ENCODE measurements around the gene PTPMT1. TPM values are rescaled to one million over a fixed set of nuclear protein-coding genes. Genes with fewer than 3 reads are reported as not detected.

The PTPMT1 gene
- total and polyA plus RNA-seq, 2 donors from 2014 or later = 34.6 to 90.3 TPM

DNA sequence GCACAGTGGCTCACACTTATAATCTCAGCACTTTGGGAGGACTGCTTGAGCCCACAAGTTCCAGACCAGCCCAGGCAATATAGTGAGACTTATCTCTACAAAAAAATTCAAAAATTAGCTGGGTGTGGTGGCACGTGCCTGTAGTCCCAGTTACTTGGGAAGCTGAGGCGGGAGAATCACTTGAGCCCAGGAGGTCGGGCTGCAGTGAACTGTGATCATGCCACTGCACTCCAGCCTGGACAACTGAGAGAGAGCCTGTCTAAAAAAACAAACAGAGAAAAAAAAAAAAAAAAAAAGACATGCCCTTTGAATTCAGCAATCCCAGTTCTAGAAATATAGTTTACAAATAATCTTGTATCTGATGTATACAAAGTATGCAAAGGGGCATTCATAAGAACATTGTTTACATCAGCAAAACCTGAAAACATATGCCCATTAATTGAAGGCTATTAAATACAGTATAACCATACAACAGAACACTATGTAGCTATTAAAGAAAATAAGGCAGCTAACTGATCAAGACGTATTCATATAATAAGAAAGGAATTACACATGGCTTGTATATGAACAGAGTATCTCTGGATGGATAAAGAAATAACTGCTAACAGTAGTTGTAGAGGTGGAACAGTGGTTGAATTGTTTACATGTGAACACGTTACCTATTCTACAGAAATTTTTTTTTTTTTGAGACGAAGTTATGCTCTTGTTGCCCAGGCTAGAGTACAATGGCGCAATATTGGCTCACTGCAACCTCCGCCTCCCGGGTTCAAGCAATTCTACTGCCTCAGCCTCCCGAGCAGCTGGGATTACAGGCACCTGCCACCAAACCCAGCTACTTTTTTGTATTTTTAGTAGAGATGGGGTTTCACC is 48.2 kb upstream of the PTPMT1 start:
- DNase-seq = no peak
- intact Hi-C loops (cut with DNase I) = no loop called here
- no peak for FAIRE-seq
- Histone ChIP-seq H3K4me3 (ENCODE audit: low read length in 3 of 3) (no peak overlapping the region), H3K27ac (ENCODE audit: low read depth in 2 of 2, low read length in 2 of 2) (no peak overlapping the region), H3K4me1 (ENCODE audit: control insufficient read depth in 2 of 3, insufficient read depth in 2 of 3, low read depth in 1 of 3, low read length in 3 of 3) (peaks cover 0 to 15% (median 14%) of the 10 kb centered on the region in 3 donors), H3K27me3 (ENCODE audit: control insufficient read depth, insufficient read depth, low read length) (no peaks in the 10 kb centered on the region), H3K36me3 (ENCODE audit: control insufficient read depth in 2 of 3, insufficient read depth in 3 of 3, low read length in 3 of 3) (no peaks in the 10 kb centered on the region), H3K9me3 (ENCODE audit: control insufficient read depth in 2 of 3, insufficient read depth in 1 of 3, low read length in 3 of 3) (no peaks in the 10 kb centered on the region), H3K9ac (ENCODE audit: low read length in 3 of 3) (no peak overlapping the region)
- TF ChIP-seq, protein P1, sequence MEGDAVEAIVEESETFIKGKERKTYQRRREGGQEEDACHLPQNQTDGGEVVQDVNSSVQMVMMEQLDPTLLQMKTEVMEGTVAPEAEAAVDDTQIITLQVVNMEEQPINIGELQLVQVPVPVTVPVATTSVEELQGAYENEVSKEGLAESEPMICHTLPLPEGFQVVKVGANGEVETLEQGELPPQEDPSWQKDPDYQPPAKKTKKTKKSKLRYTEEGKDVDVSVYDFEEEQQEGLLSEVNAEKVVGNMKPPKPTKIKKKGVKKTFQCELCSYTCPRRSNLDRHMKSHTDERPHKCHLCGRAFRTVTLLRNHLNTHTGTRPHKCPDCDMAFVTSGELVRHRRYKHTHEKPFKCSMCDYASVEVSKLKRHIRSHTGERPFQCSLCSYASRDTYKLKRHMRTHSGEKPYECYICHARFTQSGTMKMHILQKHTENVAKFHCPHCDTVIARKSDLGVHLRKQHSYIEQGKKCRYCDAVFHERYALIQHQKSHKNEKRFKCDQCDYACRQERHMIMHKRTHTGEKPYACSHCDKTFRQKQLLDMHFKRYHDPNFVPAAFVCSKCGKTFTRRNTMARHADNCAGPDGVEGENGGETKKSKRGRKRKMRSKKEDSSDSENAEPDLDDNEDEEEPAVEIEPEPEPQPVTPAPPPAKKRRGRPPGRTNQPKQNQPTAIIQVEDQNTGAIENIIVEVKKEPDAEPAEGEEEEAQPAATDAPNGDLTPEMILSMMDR (IDR thresholded peaks at IDR 0.05; ENCODE audit: borderline replicate concordance, extremely low read depth, insufficient read depth) = no peak

DNA sequence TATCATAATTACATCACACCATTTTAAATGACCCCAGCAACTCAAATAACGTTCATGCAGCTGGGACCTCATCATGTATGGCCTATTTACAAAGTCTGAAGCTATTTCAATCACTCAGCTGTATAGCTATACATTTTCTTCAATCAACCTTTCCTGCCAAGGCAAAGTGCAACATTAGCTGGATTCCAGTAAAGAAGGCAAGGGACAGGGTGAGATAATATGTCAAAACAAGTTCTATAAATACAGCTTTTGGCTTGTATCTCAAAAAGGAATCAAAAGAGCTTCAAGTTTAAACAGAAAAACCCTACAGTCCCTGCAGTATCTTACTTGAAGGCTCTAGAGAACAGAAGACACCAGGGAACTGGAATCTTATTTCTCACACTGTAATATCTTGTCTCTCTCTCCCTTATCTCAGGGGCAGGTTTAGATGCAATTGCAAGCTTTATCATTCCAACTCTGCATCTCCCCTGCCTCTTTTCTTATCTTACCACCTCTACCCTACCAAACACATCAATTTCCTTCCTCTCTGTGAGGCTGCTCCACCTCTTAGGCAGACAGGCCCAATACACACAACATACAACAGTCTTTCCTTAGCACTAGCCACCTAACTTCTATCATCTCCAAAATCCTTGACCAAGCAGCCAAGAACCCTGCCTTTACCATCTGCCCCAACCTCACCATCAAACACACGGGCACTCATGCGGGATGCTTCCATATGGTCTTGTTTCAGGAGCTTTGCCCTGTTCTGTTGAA is 47.0 kb upstream of the PTPMT1 start:
- Histone ChIP-seq H3K4me1 (ENCODE audit: control insufficient read depth in 2 of 3, insufficient read depth in 2 of 3, low read depth in 1 of 3, low read length in 3 of 3) (peaks cover 1 to 16% (median 14%) of the 10 kb centered on the region in 3 donors), H3K36me3 (ENCODE audit: control insufficient read depth in 2 of 3, insufficient read depth in 3 of 3, low read length in 3 of 3) (no peaks in the 10 kb centered on the region), H3K4me3 (ENCODE audit: low read length in 3 of 3) (no peak overlapping the region), H3K27ac (ENCODE audit: low read depth in 2 of 2, low read length in 2 of 2) (no peak overlapping the region), H3K27me3 (ENCODE audit: control insufficient read depth, insufficient read depth, low read length) (no peaks in the 10 kb centered on the region), H3K9me3 (ENCODE audit: control insufficient read depth in 2 of 3, insufficient read depth in 1 of 3, low read length in 3 of 3) (no peaks in the 10 kb centered on the region), H3K9ac (ENCODE audit: low read length in 3 of 3) (no peak overlapping the region)
- TF ChIP-seq, protein P1 (IDR thresholded peaks at IDR 0.05; ENCODE audit: borderline replicate concordance, extremely low read depth, insufficient read depth) = no peak
- FAIRE-seq (no peak), DNase-seq (no peak)
- intact Hi-C loops (cut with DNase I) = no loop called here

DNA sequence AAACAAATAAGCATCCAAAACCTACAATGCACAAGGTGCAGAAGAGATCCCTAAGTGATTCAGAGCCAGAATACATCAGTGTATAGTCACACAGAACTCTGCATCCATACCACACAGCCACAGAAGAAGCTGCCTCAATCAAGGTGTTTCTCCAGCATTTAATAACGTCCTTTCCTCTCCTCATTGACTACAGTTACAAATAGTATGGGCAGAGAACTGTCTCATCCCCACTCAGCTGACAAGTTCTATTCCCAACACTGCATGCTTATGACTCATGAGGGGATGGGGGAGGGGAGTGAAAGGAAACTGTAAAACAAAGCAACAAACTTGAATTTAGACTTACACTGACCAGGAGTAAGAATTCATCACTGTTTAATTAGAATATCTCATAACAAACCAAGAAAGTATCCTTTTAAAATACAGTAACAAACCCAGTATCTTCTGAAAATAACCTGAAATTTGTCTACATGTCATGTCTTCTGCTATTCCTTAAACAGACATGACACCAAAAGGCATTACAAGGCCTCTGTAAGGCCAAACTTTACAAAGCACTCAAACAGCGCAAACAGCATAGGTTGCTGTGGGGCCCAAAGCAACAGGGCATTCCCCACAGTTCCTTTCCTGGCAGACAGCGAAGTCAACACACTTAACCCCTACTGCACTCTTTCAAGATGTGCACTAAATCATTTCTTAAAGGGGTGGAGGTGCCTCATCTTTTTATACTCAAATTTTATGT is 41.7 kb upstream of the PTPMT1 start:
- TF ChIP-seq, protein P1 (IDR thresholded peaks at IDR 0.05; ENCODE audit: borderline replicate concordance, extremely low read depth, insufficient read depth) = no peak
- no peaks in the 10 kb centered on the region for H3K9me3 ChIP-seq (ENCODE audit: control insufficient read depth in 2 of 3, insufficient read depth in 1 of 3, low read length in 3 of 3)
- no peak for FAIRE-seq

More for the DNA sequence above, 41.7 kb upstream of the PTPMT1 start:
- Histone ChIP-seq H3K27ac (ENCODE audit: low read depth in 2 of 2, low read length in 2 of 2) (peak overlapping the region; percentile 61 to 68), H3K9ac (ENCODE audit: low read length in 3 of 3) (peak overlapping the region in 1 of 3 donors; percentile 39), H3K4me3 (ENCODE audit: low read length in 3 of 3) (no peak overlapping the region), H3K36me3 (ENCODE audit: control insufficient read depth in 2 of 3, insufficient read depth in 3 of 3, low read length in 3 of 3) (no peaks in the 10 kb centered on the region), H3K27me3 (ENCODE audit: control insufficient read depth, insufficient read depth, low read length) (no peaks in the 10 kb centered on the region), H3K4me1 (ENCODE audit: control insufficient read depth in 2 of 3, insufficient read depth in 2 of 3, low read depth in 1 of 3, low read length in 3 of 3) (peaks cover 5 to 34% (median 23%) of the 10 kb centered on the region in 3 donors)
- intact Hi-C loops (cut with DNase I) = no loop called here
- DNase-seq = peak in 2 of 5 donors; percentile 48 to 70

Data from kidney (tissue), 14 donors.